MM.1S (cell line): Measurements from ENCODE around the gene PLTP.

Source experiments
- DNase-seq: peaks from one replicate; pipeline ENCODE4 v3.0.0-alpha.2; 2015
- H2AFZ ChIP-seq: fragments of 300-600 bp; sonication (generic); 2 replicates; pipeline ENCODE4 v1.6.0; 2016; ENCODE audit warnings: antibody characterized with exemption, low read length
- H3F3A ChIP-seq: fragments of 300-600 bp; sonication (generic); 2 replicates; pipeline ENCODE4 v1.6.1; 2016; ENCODE audit warnings: mild to moderate bottlenecking, antibody characterized with exemption, low read length, moderate library complexity, mixed read lengths; ENCODE audit not compliant: insufficient read depth
- H3K27ac ChIP-seq: fragments of 300-600 bp; sonication (generic); 2 replicates; pipeline ENCODE4 v1.5.1; 2016; ENCODE audit warnings: mild to moderate bottlenecking, low read length
- H3K27me3 ChIP-seq: fragments of 300-600 bp; sonication (generic); replicated peaks from 2 replicates; pipeline ENCODE4 v1.6.0; 2016; ENCODE audit warnings: low read length; ENCODE audit not compliant: insufficient read depth
- H3K36me3 ChIP-seq: fragments of 300-600 bp; sonication (generic); replicated peaks from 2 replicates; pipeline ENCODE4 v1.6.1; 2016; ENCODE audit warnings: mild to moderate bottlenecking, low read length, mixed read lengths; ENCODE audit not compliant: insufficient read depth
- H3K4me1 ChIP-seq: fragments of 300-600 bp; sonication (generic); 2 replicates; pipeline ENCODE4 v1.6.1; 2016; ENCODE audit warnings: low read length, mixed read lengths
- H3K4me2 ChIP-seq: fragments of 300-600 bp; sonication (generic); 2 replicates; pipeline ENCODE4 v1.6.0; 2016; ENCODE audit warnings: low read depth, low read length
- H3K4me3 ChIP-seq: fragments of 300-600 bp; sonication (generic); 2 replicates; pipeline ENCODE4 v1.5.1; 2016; ENCODE audit warnings: low read length, mixed read lengths
- H3K79me2 ChIP-seq: fragments of 300-600 bp; sonication (generic); 2 replicates; pipeline ENCODE4 v1.6.1; 2016; ENCODE audit warnings: mixed run types, low read length, mixed read lengths
- H3K9ac ChIP-seq: fragments of 300-600 bp; sonication (generic); 2 replicates; pipeline ENCODE4 v1.6.1; 2016; ENCODE audit warnings: low read length, mixed read lengths
- H3K9me2 ChIP-seq: fragments of 300-600 bp; sonication (generic); replicated peaks from 2 replicates; pipeline ENCODE4 v1.6.1; 2016; ENCODE audit warnings: mild to moderate bottlenecking, low read length, mixed read lengths; ENCODE audit not compliant: insufficient read depth
- H3K9me3 ChIP-seq: fragments of 300-600 bp; sonication (generic); replicated peaks from 2 replicates; pipeline ENCODE4 v1.6.1; 2016; ENCODE audit warnings: mild to moderate bottlenecking, low read length, mixed read lengths; ENCODE audit not compliant: insufficient read depth
- H4K20me1 ChIP-seq: fragments of 300-600 bp; sonication (generic); 2 replicates; pipeline ENCODE4 v1.6.1; 2016; ENCODE audit warnings: mild to moderate bottlenecking, low read length, moderate library complexity, mixed read lengths; ENCODE audit not compliant: insufficient read depth
- CTCF ChIP-seq: fragments of 300-600 bp; sonication (generic); IDR thresholded peaks from 2 replicates; pipeline ENCODE4 v1.5.1; 2016; ENCODE audit warnings: antibody characterized with exemption, low read length, mixed read lengths
- EZH2 ChIP-seq: fragments of 300-600 bp; sonication (generic); optimal IDR thresholded peaks from 2 replicates; pipeline ENCODE3; 2017; ENCODE audit warnings: low read depth, mild to moderate bottlenecking, antibody characterized with exemption, low read length, mixed read lengths
- EZH2phosphoT487 ChIP-seq: fragments of 300-600 bp; sonication (generic); IDR thresholded peaks from 2 replicates; pipeline ENCODE4 v1.6.1; 2018; ENCODE audit warnings: antibody characterized with exemption, low read length

The PLTP gene

GRCh38 chr20:45890985-45891983 is 20.7 kb downstream of the PLTP start, which contains the start of the genes CTSA and NEURL2:
Gene CTSA (plus strand): TSS chr20:45891335. CDS start chr20:45891569, 234 bp downstream.
Gene NEURL2 (minus strand): TSS chr20:45891208. CDS start chr20:45890991, 217 bp downstream.
- H3K36me3 ChIP-seq, result no peaks in the 10 kb centered on the region
- no peaks in the 10 kb centered on the region for H3K9me2 ChIP-seq
- DNase-seq, result peak; percentile 89
- H3K9me3 ChIP-seq, result no peaks in the 10 kb centered on the region
- no peaks in the 10 kb centered on the region for H3K27me3 ChIP-seq
- peaks cover 18% of the 10 kb centered on the region for H3K79me2 ChIP-seq
- H3K4me2 ChIP-seq, result peak within 1 kb of the TSS; percentile 98
- H3K9ac ChIP-seq, result peak within 1 kb of the TSS; percentile 72
- no peaks in the 10 kb centered on the region for H4K20me1 ChIP-seq
- TF ChIP-seq EZH2 (no peak), CTCF (no peak), EZH2phosphoT487 (no peak)
- peaks cover 14% of the 10 kb centered on the region for H3K4me1 ChIP-seq
- H3F3A ChIP-seq, result peaks cover 21% of the 10 kb centered on the region
- H2AFZ ChIP-seq, result peak within 1 kb of the TSS; percentile 98
- peak within 1 kb of the TSS; percentile 80 for H3K4me3 ChIP-seq
- H3K27ac ChIP-seq, result no peak within 1 kb of the TSS

GRCh38 chr20:45890077-45890984 is 21.6 kb downstream of the PLTP start:
- H3K9me2 ChIP-seq, result no peaks in the 10 kb centered on the region
- H3K9ac ChIP-seq, result peak overlapping the region; percentile 72
- no peak for DNase-seq
- peak overlapping the region; percentile 98 for H3K4me2 ChIP-seq
- no peaks in the 10 kb centered on the region for H3K27me3 ChIP-seq
- 0 out of 2 replicates have a peak, but pooled peaks have one; percentile 5 for TF ChIP-seq CTCF
- no peak for TF ChIP-seq EZH2
- no peaks in the 10 kb centered on the region for H3K36me3 ChIP-seq
- no peaks in the 10 kb centered on the region for H3K9me3 ChIP-seq
- peaks cover 18% of the 10 kb centered on the region for H3K79me2 ChIP-seq
- peak overlapping the region; percentile 98 for H2AFZ ChIP-seq
- no peak overlapping the region for H3K27ac ChIP-seq
- peaks cover 21% of the 10 kb centered on the region for H3F3A ChIP-seq
- peak overlapping the region; percentile 80 for H3K4me3 ChIP-seq
- no peaks in the 10 kb centered on the region for H4K20me1 ChIP-seq
- peaks cover 14% of the 10 kb centered on the region for H3K4me1 ChIP-seq

- peaks cover 21% of the 10 kb centered on the region for H3F3A ChIP-seq
- TF ChIP-seq EZH2, result no peak
- no peak for TF ChIP-seq CTCF
- no peak for TF ChIP-seq EZH2phosphoT487
- no peaks in the 10 kb centered on the region for H3K36me3 ChIP-seq
- H3K4me3 ChIP-seq, result no peak overlapping the region
- no peak overlapping the region for H3K4me2 ChIP-seq
- no peaks in the 10 kb centered on the region for H3K27me3 ChIP-seq
- H3K9ac ChIP-seq, result no peak overlapping the region
- H3K79me2 ChIP-seq, result peaks cover 12% of the 10 kb centered on the region
- no peaks in the 10 kb centered on the region for H4K20me1 ChIP-seq
- H3K27ac ChIP-seq, result no peak overlapping the region
- no peaks in the 10 kb centered on the region for H3K9me2 ChIP-seq
- no peak overlapping the region for H2AFZ ChIP-seq
- H3K4me1 ChIP-seq, result peaks cover 14% of the 10 kb centered on the region
- no peak for DNase-seq
- no peaks in the 10 kb centered on the region for H3K9me3 ChIP-seq
Observed at GRCh38 chr20:45888681-45889080, 23.3 kb downstream of the PLTP start.
